K562 (cell line): ENCODE measurements around the gene SSH3. TPM values are rescaled to one million over a fixed set of nuclear protein-coding genes. Genes with fewer than 3 reads are reported as not detected.

Experiments
- ATF7 ChIP-seq: fragments of 450-650 bp; IDR thresholded peaks from 2 replicates; pipeline ENCODE4 v1.7.1; 2014; ENCODE audit warnings: mild to moderate bottlenecking, moderate library complexity
- HNRNPL ChIP-seq: fragments of 200-400 bp; formaldehyde crosslinking; IDR thresholded peaks from 2 replicates; pipeline ENCODE4 v1.6.1; 2017; ENCODE audit warnings: low read depth, mild to moderate bottlenecking, low read length
- KDM1A ChIP-seq, 2 experiments: fragments of 450-650 bp; IDR thresholded peaks; 2 replicates each; pipeline ENCODE4 v1.6.1; 2016; ENCODE audit warnings: mild to moderate bottlenecking in 2 of 2
- L3MBTL2 ChIP-seq: fragments of 450-650 bp; IDR thresholded peaks from 2 replicates; pipeline ENCODE4 v1.6.1; 2016; ENCODE audit warnings: mild to moderate bottlenecking, moderate library complexity
- MTA2 ChIP-seq: fragments of 450-650 bp; IDR thresholded peaks from 2 replicates; pipeline ENCODE4 v1.6.1; 2016; ENCODE audit warnings: low read depth
- MYC ChIP-seq, 2 experiments: fragments of 250-450 bp in 1 of 2; sonication (Bioruptor Pico) in 1 of 2; IDR thresholded peaks; 2 replicates each; pipeline versions ENCODE4 v1.5.1 to v1.6.1; 2012 to 2021; ENCODE audit warnings: low read depth in 2 of 2, borderline replicate concordance in 1 of 2, improper control_type of control experiment in 1 of 2, low read length in 1 of 2, mild to moderate bottlenecking in 1 of 2, moderate library complexity in 1 of 2
- THRAP3 ChIP-seq: fragments of 450-650 bp; IDR thresholded peaks from 2 replicates; pipeline ENCODE4 v1.6.1; 2016; ENCODE audit warnings: mild to moderate bottlenecking, inconsistent platforms, borderline replicate concordance
- ZFP36 ChIP-seq: fragments of 150-350 bp; IDR thresholded peaks from 2 replicates; pipeline ENCODE4 v1.6.1; 2018; ENCODE audit warnings: low read length, low read depth; ENCODE audit not compliant: partially characterized antibody
- ZNF561 ChIP-seq: fragments of 450-650 bp; formaldehyde crosslinking; conservative IDR thresholded peaks from 2 replicates; pipeline ENCODE4 v1.4.0; 2020; ENCODE audit warnings: mild to moderate bottlenecking, moderate library complexity
- polyA plus RNA-seq, 8 experiments: library from polyadenylated mRNA; depleted of rRNA in 4 of 8; stranded (reverse) in 5 of 8; unstranded in 3 of 8; fragments of >200 nt; fragmentation: Nextera tagmentation in 2 of 8; fragmentation: Illumina TruSeq in 1 of 8; extraction: Ambion mirVana in 2 of 8; extraction: Trizol in 1 of 8; gene quantifications; 2 replicates each; pipeline versions ENCODE4 v1.2.1 to v1.2.3, GENCODE V29; 2011 to 2014; ENCODE audit warnings: inconsistent platforms in 1 of 8, missing spikeins in 1 of 8
- total RNA-seq, 7 experiments: library from RNA; depleted of rRNA in 6 of 7; stranded (reverse); fragments of >200 nt in 6 of 7; fragmentation: Illumina TruSeq in 2 of 7; extraction: Trizol in 2 of 7; gene quantifications; 2 replicates each; pipeline versions ENCODE4 v1.2.1 to v1.2.3, GENCODE V29; 2011 to 2021; ENCODE audit warnings: low replicate concordance in 1 of 7
- TF ChIP-seq, protein P1 (sequence below): fragments of 450-650 bp; IDR thresholded peaks from 2 replicates; pipeline ENCODE4 v1.6.1; 2016; ENCODE audit warnings: mild to moderate bottlenecking, moderate library complexity
- TF ChIP-seq, protein P2 (sequence below): sonication (generic); formaldehyde crosslinking; IDR thresholded peaks from 2 replicates; pipeline ENCODE4 v1.8.0; 2022; ENCODE audit warnings: missing genetic modification reagents, mild to moderate bottlenecking, borderline replicate concordance
- TF ChIP-seq, protein P3 (sequence below): sonication (generic); formaldehyde crosslinking; IDR thresholded peaks from 2 replicates; pipeline ENCODE4 v1.8.1; 2023; ENCODE audit warnings: mild to moderate bottlenecking, missing genetic modification reagents, moderate library complexity

The SSH3 gene
- total and polyA plus RNA-seq, 9 of the 15 experiments (the other 6 are each of a cell fraction or from before 2014, with no cell fraction given): 0.07 to 1.0 (median 0.24) TPM; not detected in 3

DNA sequence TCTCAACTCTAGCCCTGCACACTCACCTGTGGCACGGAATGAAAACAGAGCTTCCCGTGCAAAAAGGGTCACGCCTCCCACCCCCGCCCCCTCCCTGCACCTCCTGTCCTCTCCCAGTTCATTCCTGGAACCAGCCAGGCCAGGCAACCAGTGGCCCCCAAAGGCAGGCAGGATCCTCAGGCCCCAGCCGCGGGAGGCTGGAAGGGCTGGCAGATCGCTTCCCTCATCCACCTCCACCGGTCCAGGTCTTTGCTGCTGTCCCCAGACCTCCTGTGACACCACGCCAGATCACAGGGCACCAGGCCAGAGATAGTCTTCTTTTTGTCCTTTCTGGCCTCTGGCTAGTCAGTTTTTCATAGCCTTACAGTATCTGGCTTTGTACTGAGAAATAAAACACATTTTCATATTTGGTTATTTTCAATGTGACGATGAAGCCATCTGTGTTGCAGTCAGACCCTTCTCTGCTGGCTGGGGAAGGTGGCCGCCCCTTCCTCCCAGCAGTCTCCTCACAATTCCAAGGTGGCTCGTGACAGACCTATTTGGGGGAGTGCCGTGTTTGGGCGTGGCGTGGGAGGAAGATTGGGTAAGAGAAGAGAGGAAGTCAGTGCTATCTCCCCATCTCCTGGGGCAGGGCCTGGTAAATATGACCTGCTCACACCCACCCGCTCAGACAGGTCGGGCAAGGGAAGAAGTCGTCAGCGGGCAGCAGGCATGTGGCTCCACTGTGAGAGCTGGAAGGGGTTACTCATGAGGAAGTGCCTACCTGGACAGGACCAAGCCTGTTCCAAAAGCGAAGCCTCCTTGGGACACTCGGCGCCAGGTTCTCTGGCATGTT lies 9.1 kb downstream of the SSH3 start (continued):
- TF ChIP-seq, protein P1, sequence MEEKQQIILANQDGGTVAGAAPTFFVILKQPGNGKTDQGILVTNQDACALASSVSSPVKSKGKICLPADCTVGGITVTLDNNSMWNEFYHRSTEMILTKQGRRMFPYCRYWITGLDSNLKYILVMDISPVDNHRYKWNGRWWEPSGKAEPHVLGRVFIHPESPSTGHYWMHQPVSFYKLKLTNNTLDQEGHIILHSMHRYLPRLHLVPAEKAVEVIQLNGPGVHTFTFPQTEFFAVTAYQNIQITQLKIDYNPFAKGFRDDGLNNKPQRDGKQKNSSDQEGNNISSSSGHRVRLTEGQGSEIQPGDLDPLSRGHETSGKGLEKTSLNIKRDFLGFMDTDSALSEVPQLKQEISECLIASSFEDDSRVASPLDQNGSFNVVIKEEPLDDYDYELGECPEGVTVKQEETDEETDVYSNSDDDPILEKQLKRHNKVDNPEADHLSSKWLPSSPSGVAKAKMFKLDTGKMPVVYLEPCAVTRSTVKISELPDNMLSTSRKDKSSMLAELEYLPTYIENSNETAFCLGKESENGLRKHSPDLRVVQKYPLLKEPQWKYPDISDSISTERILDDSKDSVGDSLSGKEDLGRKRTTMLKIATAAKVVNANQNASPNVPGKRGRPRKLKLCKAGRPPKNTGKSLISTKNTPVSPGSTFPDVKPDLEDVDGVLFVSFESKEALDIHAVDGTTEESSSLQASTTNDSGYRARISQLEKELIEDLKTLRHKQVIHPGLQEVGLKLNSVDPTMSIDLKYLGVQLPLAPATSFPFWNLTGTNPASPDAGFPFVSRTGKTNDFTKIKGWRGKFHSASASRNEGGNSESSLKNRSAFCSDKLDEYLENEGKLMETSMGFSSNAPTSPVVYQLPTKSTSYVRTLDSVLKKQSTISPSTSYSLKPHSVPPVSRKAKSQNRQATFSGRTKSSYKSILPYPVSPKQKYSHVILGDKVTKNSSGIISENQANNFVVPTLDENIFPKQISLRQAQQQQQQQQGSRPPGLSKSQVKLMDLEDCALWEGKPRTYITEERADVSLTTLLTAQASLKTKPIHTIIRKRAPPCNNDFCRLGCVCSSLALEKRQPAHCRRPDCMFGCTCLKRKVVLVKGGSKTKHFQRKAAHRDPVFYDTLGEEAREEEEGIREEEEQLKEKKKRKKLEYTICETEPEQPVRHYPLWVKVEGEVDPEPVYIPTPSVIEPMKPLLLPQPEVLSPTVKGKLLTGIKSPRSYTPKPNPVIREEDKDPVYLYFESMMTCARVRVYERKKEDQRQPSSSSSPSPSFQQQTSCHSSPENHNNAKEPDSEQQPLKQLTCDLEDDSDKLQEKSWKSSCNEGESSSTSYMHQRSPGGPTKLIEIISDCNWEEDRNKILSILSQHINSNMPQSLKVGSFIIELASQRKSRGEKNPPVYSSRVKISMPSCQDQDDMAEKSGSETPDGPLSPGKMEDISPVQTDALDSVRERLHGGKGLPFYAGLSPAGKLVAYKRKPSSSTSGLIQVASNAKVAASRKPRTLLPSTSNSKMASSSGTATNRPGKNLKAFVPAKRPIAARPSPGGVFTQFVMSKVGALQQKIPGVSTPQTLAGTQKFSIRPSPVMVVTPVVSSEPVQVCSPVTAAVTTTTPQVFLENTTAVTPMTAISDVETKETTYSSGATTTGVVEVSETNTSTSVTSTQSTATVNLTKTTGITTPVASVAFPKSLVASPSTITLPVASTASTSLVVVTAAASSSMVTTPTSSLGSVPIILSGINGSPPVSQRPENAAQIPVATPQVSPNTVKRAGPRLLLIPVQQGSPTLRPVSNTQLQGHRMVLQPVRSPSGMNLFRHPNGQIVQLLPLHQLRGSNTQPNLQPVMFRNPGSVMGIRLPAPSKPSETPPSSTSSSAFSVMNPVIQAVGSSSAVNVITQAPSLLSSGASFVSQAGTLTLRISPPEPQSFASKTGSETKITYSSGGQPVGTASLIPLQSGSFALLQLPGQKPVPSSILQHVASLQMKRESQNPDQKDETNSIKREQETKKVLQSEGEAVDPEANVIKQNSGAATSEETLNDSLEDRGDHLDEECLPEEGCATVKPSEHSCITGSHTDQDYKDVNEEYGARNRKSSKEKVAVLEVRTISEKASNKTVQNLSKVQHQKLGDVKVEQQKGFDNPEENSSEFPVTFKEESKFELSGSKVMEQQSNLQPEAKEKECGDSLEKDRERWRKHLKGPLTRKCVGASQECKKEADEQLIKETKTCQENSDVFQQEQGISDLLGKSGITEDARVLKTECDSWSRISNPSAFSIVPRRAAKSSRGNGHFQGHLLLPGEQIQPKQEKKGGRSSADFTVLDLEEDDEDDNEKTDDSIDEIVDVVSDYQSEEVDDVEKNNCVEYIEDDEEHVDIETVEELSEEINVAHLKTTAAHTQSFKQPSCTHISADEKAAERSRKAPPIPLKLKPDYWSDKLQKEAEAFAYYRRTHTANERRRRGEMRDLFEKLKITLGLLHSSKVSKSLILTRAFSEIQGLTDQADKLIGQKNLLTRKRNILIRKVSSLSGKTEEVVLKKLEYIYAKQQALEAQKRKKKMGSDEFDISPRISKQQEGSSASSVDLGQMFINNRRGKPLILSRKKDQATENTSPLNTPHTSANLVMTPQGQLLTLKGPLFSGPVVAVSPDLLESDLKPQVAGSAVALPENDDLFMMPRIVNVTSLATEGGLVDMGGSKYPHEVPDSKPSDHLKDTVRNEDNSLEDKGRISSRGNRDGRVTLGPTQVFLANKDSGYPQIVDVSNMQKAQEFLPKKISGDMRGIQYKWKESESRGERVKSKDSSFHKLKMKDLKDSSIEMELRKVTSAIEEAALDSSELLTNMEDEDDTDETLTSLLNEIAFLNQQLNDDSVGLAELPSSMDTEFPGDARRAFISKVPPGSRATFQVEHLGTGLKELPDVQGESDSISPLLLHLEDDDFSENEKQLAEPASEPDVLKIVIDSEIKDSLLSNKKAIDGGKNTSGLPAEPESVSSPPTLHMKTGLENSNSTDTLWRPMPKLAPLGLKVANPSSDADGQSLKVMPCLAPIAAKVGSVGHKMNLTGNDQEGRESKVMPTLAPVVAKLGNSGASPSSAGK: peak; percentile 72
- TF ChIP-seq THRAP3 (no peak; the same call in 1 of the 2 replicates), HNRNPL (no peak), KDM1A (IDR thresholded peaks at IDR 0.05) (no peak), ZFP36 (no peak), MTA2 (no peak), ZNF561 (CRISPR knock-in tag) (no peak), MYC (IDR thresholded peaks at IDR 0.05; ENCODE audit: low read depth, low read length) (peak; percentile 72), MYC (CRISPR knock-in tag; IDR thresholded peaks at IDR 0.05; ENCODE audit: borderline replicate concordance, low read depth) (no peak), ATF7 (peak; percentile 76), L3MBTL2 (peak; percentile 71; the same call in 1 of the 2 replicates)
- TF ChIP-seq, protein P2, sequence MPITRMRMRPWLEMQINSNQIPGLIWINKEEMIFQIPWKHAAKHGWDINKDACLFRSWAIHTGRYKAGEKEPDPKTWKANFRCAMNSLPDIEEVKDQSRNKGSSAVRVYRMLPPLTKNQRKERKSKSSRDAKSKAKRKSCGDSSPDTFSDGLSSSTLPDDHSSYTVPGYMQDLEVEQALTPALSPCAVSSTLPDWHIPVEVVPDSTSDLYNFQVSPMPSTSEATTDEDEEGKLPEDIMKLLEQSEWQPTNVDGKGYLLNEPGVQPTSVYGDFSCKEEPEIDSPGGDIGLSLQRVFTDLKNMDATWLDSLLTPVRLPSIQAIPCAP: no peak
- TF ChIP-seq, protein P3, sequence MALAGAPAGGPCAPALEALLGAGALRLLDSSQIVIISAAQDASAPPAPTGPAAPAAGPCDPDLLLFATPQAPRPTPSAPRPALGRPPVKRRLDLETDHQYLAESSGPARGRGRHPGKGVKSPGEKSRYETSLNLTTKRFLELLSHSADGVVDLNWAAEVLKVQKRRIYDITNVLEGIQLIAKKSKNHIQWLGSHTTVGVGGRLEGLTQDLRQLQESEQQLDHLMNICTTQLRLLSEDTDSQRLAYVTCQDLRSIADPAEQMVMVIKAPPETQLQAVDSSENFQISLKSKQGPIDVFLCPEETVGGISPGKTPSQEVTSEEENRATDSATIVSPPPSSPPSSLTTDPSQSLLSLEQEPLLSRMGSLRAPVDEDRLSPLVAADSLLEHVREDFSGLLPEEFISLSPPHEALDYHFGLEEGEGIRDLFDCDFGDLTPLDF: no peak
